HCT116 (cell line): ENCODE results near the gene FRAT2. TPM values are rescaled to one million over a fixed set of nuclear protein-coding genes. Genes with fewer than 3 reads are reported as not detected.

ENCODE experiments used
- ATAC-seq: fragments of 200-7000 bp; cut with Tn5 transposase; 2 replicates; pipeline ENCODE4 v1.9.1; 2020; ENCODE audit warnings: mild to moderate bottlenecking, moderate library complexity
- BruUV-seq: library from RNA; stranded (reverse); fragments of 400-500 nt; replicated peaks from 2 replicates; lab custom pipeline; 2021; lab: Mats Ljungman, UMichigan
- CTCF ChIA-PET: fragments of 300-600 bp; sonication (Branson Sonifier 250); formaldehyde crosslinking; loops from one replicate; lab custom pipeline; 2021; ENCODE audit warnings: antibody characterized with exemption; lab: Charles Lee
- POLR2A ChIA-PET: fragments of 300-600, 350-600 bp; sonication (Branson Sonifier 250); formaldehyde crosslinking; loops from one replicate; lab custom pipeline; 2021; ENCODE audit warnings: antibody characterized with exemption; lab: Charles Lee
- RAD21 ChIA-PET, 2 experiments: fragments of 300-600 bp; sonication (Branson Sonifier 250); formaldehyde crosslinking; loops; one replicate each; lab custom pipeline; 2023; ENCODE audit warnings: low total read pairs in 2 of 2; ENCODE audit not compliant: uncharacterized antibody in 2 of 2, unreplicated experiment in 2 of 2, low non-redundant PET in 1 of 2; lab: Charles Lee
- DNase-seq: peaks from one replicate; pipeline ENCODE4 v3.0.0-alpha.2; 2010; ENCODE audit warnings: low read depth, low spot score
- H2AFZ ChIP-seq: fragments of 200-600 bp; shearing (Covaris generic), sonication (generic); 2 replicates; pipeline ENCODE4 v1.6.1; 2017; ENCODE audit warnings: low read depth, mixed run types, mixed read lengths, antibody characterized with exemption, low read length; ENCODE audit not compliant: poor library complexity, severe bottlenecking
- H3K27ac ChIP-seq: 2 replicates; pipeline ENCODE4 v1.5.1; 2012; ENCODE audit warnings: low read depth, low read length
- H3K27me3 ChIP-seq: fragments of 200-600 bp; sonication (generic); 2 replicates; pipeline ENCODE4 v1.6.1; 2016; ENCODE audit warnings: mixed run types, low read length, mixed read lengths; ENCODE audit not compliant: insufficient read depth
- H3K36me3 ChIP-seq, 2 experiments: fragments of 200-500 bp in 1 of 2; fragments of 200-600 bp in 1 of 2; sonication (Bioruptor generic) in 1 of 2; sonication (generic) in 1 of 2; 2 replicates each; pipeline versions ENCODE4 v1.5.1 to v1.6.1; 2014 to 2016; ENCODE audit warnings: low read length in 2 of 2, inconsistent platforms in 1 of 2, mixed read lengths in 1 of 2, mixed run types in 1 of 2; ENCODE audit not compliant: insufficient read depth in 2 of 2, control insufficient read depth in 1 of 2
- H3K4me1 ChIP-seq, 2 experiments: fragments of 200-600 bp in 1 of 2; sonication (generic) in 1 of 2; 2 replicates each; pipeline versions ENCODE4 v1.5.1 to v1.6.1; 2012 to 2017; ENCODE audit warnings: low read length in 2 of 2, inconsistent platforms in 1 of 2, mild to moderate bottlenecking in 1 of 2, mixed read lengths in 1 of 2, mixed run types in 1 of 2, moderate library complexity in 1 of 2; ENCODE audit not compliant: insufficient read depth in 2 of 2, control insufficient read depth in 1 of 2
- H3K4me2 ChIP-seq: fragments of 200-600 bp; sonication (generic); 2 replicates; pipeline ENCODE4 v1.6.1; 2017; ENCODE audit warnings: mixed run types, low read length, mixed read lengths
- H3K4me3 ChIP-seq, 2 experiments: fragments of 200-600 bp in 1 of 2; sonication (generic) in 1 of 2; replicated peaks in 1 of 2; 2 replicates each; pipeline ENCODE4 v1.5.1; 2011 to 2016; ENCODE audit warnings: low read length in 2 of 2, control low read depth in 1 of 2, low read depth in 1 of 2, mild to moderate bottlenecking in 1 of 2, mixed read lengths in 1 of 2, mixed run types in 1 of 2
- H3K79me2 ChIP-seq: fragments of 200-600 bp; sonication (generic); 2 replicates; pipeline ENCODE4 v1.6.1; 2017; ENCODE audit warnings: mild to moderate bottlenecking, mixed run types, low read length, moderate library complexity, mixed read lengths; ENCODE audit not compliant: insufficient read depth
- H3K9ac ChIP-seq: fragments of 200-600 bp; sonication (generic); 2 replicates; pipeline ENCODE4 v1.6.1; 2016; ENCODE audit warnings: low read length, mixed read lengths
- H3K9me2 ChIP-seq: fragments of 200-600 bp; sonication (generic), shearing (Covaris generic); 2 replicates; pipeline ENCODE4 v1.6.1; 2017; ENCODE audit warnings: mixed run types, mild to moderate bottlenecking, moderate library complexity; ENCODE audit not compliant: insufficient read depth
- H3K9me3 ChIP-seq, 2 experiments: fragments of 200-500 bp in 1 of 2; fragments of 200-600 bp in 1 of 2; sonication (Bioruptor generic) in 1 of 2; sonication (generic) in 1 of 2; 2 replicates each; pipeline ENCODE4 v1.6.1; 2014 to 2017; ENCODE audit warnings: low read length in 2 of 2, mixed read lengths in 2 of 2, inconsistent platforms in 1 of 2, low read depth in 1 of 2, mild to moderate bottlenecking in 1 of 2, mixed run types in 1 of 2, moderate library complexity in 1 of 2; ENCODE audit not compliant: control insufficient read depth in 1 of 2, insufficient read depth in 1 of 2
- H4K20me1 ChIP-seq: fragments of 200-600 bp; sonication (generic), shearing (Covaris generic); 2 replicates; pipeline ENCODE4 v1.6.1; 2017; ENCODE audit warnings: mixed run types, mild to moderate bottlenecking, moderate library complexity; ENCODE audit not compliant: insufficient read depth
- EGR1 ChIP-seq: IDR thresholded peaks from 2 replicates; pipeline ENCODE4 v1.6.1; 2012; ENCODE audit warnings: low read depth
- EZH2phosphoT487 ChIP-seq: fragments of 200-600 bp; IDR thresholded peaks from 2 replicates; pipeline ENCODE4 v1.6.1; 2018; ENCODE audit warnings: antibody characterized with exemption, borderline replicate concordance
- JUND ChIP-seq: IDR thresholded peaks from 2 replicates; pipeline ENCODE4 v1.6.1; 2012
- MAX ChIP-seq: IDR thresholded peaks from 2 replicates; pipeline ENCODE4 v1.6.1; 2012
- POLR2A ChIP-seq: IDR thresholded peaks from 2 replicates; pipeline ENCODE4 v1.7.0; 2011; ENCODE audit warnings: borderline replicate concordance; ENCODE audit not compliant: insufficient read depth, insufficient read length; ENCODE audit errors: extremely low read depth
- POLR2AphosphoS5 ChIP-seq: IDR thresholded peaks from 2 replicates; pipeline ENCODE4 v1.6.1; 2011; ENCODE audit warnings: mild to moderate bottlenecking, low read depth, low read length, moderate library complexity
- REST ChIP-seq: IDR thresholded peaks from 2 replicates; pipeline ENCODE4 v1.6.1; 2012; ENCODE audit warnings: low read depth
- SP1 ChIP-seq: IDR thresholded peaks from 2 replicates; pipeline ENCODE4 v1.6.1; 2012; ENCODE audit warnings: low read depth
- ZBTB33 ChIP-seq: IDR thresholded peaks from 2 replicates; pipeline ENCODE4 v1.6.1; 2011; ENCODE audit warnings: mild to moderate bottlenecking, low read length, moderate library complexity; ENCODE audit not compliant: insufficient replicate concordance; ENCODE audit errors: extremely low read depth
- ZFX ChIP-seq: fragments of 450-650 bp; IDR thresholded peaks from 2 replicates; pipeline ENCODE4 v1.6.1; 2017
- ZNF274 ChIP-seq: fragments of 200-500 bp; sonication (Bioruptor generic); IDR thresholded peaks from 2 replicates; pipeline ENCODE4 v1.6.1; 2014; ENCODE audit warnings: mild to moderate bottlenecking, low read depth, low read length, inconsistent platforms
- intact Hi-C: fragments of 100-400 bp; cut with micrococcal nuclease; formaldehyde crosslinking; loops from 2 replicates; pipeline ENCODE4 v1.10.0; 2022
- total RNA-seq: library from RNA; stranded (reverse); gene quantifications from one replicate; pipeline ENCODE4 v1.2.1, GENCODE V29; 2021; ENCODE audit not compliant: unreplicated experiment

The FRAT2 gene
- total RNA-seq, 1 experiment from 2014 or later, result 10.7 TPM

GRCh38 chr10:97318772-97319651 lies 15.5 kb downstream of the FRAT2 start, which contains the start of gene FRAT1:
TSS of gene FRAT1 (plus strand) at chr10:97319271. CDS start at chr10:97319454, 183 bp downstream.
- Histone ChIP-seq H3K36me3 (no peaks in the 10 kb centered on the region), H3K27me3 (no peaks in the 10 kb centered on the region), H2AFZ (peak within 1 kb of the TSS; percentile 86), H3K9me2 (no peaks in the 10 kb centered on the region), H3K9ac (peak within 1 kb of the TSS; percentile 73), H3K4me3 (peak within 1 kb of the TSS; percentile 49 to 64), H3K4me2 (peak within 1 kb of the TSS; percentile 90), H3K9me3 (no peaks in the 10 kb centered on the region), H3K27ac (peak within 1 kb of the TSS; percentile 85), H4K20me1 (no peaks in the 10 kb centered on the region), H3K4me1 (peaks cover 0 to 8% of the 10 kb centered on the region in 2 experiments; a peak in 3 of 4 replicates), H3K79me2 (no peaks in the 10 kb centered on the region)
- DNase-seq (peak; percentile 84), ATAC-seq (peak; percentile 89)
- intact Hi-C loops, result loop anchor here (2.0 kb wide), 1 partner anchor 26 kb away; the partner anchor contains the start of gene ARHGAP19
- no TSS peak for BruUV-seq
- RAD21 ChIA-PET, result no interaction called here
- POLR2A ChIA-PET, result interaction anchor here (1.0 kb wide), 1 partner anchor 9 kb away, joined by 3 read pairs; no protein-coding TSS in a partner anchor
- TF ChIP-seq POLR2A (peak; percentile 52), ZBTB33 (no peak), JUND (peak; percentile 86), ZFX (no peak), MAX (peak; percentile 82), SP1 (peak; percentile 61), EGR1 (peak; percentile 95), REST (no peak), EZH2phosphoT487 (no peak), POLR2AphosphoS5 (peak; percentile 75), ZNF274 (no peak)
- TF ChIP-seq, all 23 proteins: peak for 6
- CTCF ChIA-PET, result no interaction called here
